ENCODE results near the gene PDZK1IP1. TPM values are rescaled to one million over a fixed set of nuclear protein-coding genes. Genes with fewer than 3 reads are reported as not detected.
A peak's percentile ranks its signal among the peaks of the same experiment; 100 is the strongest.

The PDZK1IP1 gene
- total and polyA plus RNA-seq, 4 donors = 0.75 to 2.2 (median 0.98) TPM

GRCh38 chr1:47224676-47225399 is 35.0 kb upstream of the PDZK1IP1 start:
- TF ChIP-seq CTCF (IDR thresholded peaks at IDR 0.05; ENCODE audit: low read depth, low read length, missing input control) (no peak), TAF1 (conservative IDR thresholded peaks at IDR 0.05) (no peak), EGR1 (IDR thresholded peaks at IDR 0.05; ENCODE audit: low read depth in 2 of 2) (no peak), REST (IDR thresholded peaks at IDR 0.05) (no peak), FOXA1 (IDR thresholded peaks at IDR 0.05) (no peak), MAX (IDR thresholded peaks at IDR 0.05) (no peak), SP1 (IDR thresholded peaks at IDR 0.05) (no peak), GABPA (IDR thresholded peaks at IDR 0.05 in 1 of 2, conservative IDR thresholded peaks at IDR 0.05 in 1 of 2) (no peak), ZBTB33 (IDR thresholded peaks at IDR 0.05) (no peak), ATF3 (IDR thresholded peaks at IDR 0.05) (no peak), RXRA (IDR thresholded peaks at IDR 0.05) (no peak), FOXA2 (IDR thresholded peaks at IDR 0.05) (no peak), JUND (IDR thresholded peaks at IDR 0.05) (no peak), YY1 (IDR thresholded peaks at IDR 0.05) (no peak), NR2F2 (IDR thresholded peaks at IDR 0.05) (no peak), HNF4G (IDR thresholded peaks at IDR 0.05) (no peak), HNF4A (conservative IDR thresholded peaks at IDR 0.05) (no peak), RAD21 (IDR thresholded peaks at IDR 0.05) (no peak)
- Histone ChIP-seq H3K36me3 (ENCODE audit: control insufficient read depth in 4 of 4, insufficient read depth in 3 of 4, low read depth in 1 of 4, low read length in 3 of 4) (no peaks in the 10 kb centered on the region), H3K9ac (ENCODE audit: low read depth in 1 of 2, low read length in 2 of 2) (no peak overlapping the region), H3K4me1 (ENCODE audit: control insufficient read depth in 4 of 4, insufficient read depth in 4 of 4, low read length in 3 of 4) (peaks cover 0 to 6% (median 5%) of the 10 kb centered on the region in 4 donors), H3K27ac (ENCODE audit: low read depth in 1 of 2, low read length in 2 of 2) (no peak overlapping the region), H3K9me3 (ENCODE audit: control insufficient read depth in 4 of 4, low read length in 3 of 4) (no peaks in the 10 kb centered on the region), H3K27me3 (ENCODE audit: control insufficient read depth in 4 of 4, insufficient read depth in 4 of 4, low read length in 3 of 4) (peaks cover 0 to 16% (median 9%) of the 10 kb centered on the region in 4 donors), H3K4me3 (ENCODE audit: low read depth in 1 of 3, low read length in 3 of 3) (peak overlapping the region in 1 of 3 donors; percentile 24)
- peak; percentile 54 for DNase-seq (ENCODE audit: low spot score)
- WGBS = 8% methylated on average over 30 of the region's 30 CpGs
